Type B pancreatic cell (in vitro differentiated cells): Measurements from ENCODE around the gene UGT2B17. TPM values are rescaled to one million over a fixed set of nuclear protein-coding genes. Genes with fewer than 3 reads are reported as not detected.
"Not testable (repeated sequence)": the region's sequence is repeated elsewhere in the genome, so short reads cannot be mapped to it uniquely, and the experiment has no call there.

Experiments
- DNase-seq: peaks from one replicate; pipeline ENCODE4 v3.0.0; 2021; ENCODE audit warnings: mixed read lengths; ENCODE audit not compliant: unreplicated experiment; ENCODE audit errors: extremely low spot score
- H3K27ac Mint-ChIP-seq: 2 replicates; pipeline ENCODE4 v1.8.0; 2021; ENCODE audit warnings: mild to moderate bottlenecking, mixed read lengths
- H3K27me3 Mint-ChIP-seq: 2 replicates; pipeline ENCODE4 v1.8.0; 2021; ENCODE audit warnings: mixed read lengths
- H3K36me3 Mint-ChIP-seq: 2 replicates; pipeline ENCODE4 v1.8.0; 2021; ENCODE audit warnings: mixed read lengths
- H3K4me1 Mint-ChIP-seq: one replicate; pipeline ENCODE4 v1.8.0; 2021; ENCODE audit warnings: mixed read lengths; ENCODE audit not compliant: unreplicated experiment
- H3K4me3 Mint-ChIP-seq: 2 replicates; pipeline ENCODE4 v1.8.0; 2021; ENCODE audit warnings: mild to moderate bottlenecking, mixed read lengths
- H3K9me3 Mint-ChIP-seq: 2 replicates; pipeline ENCODE4 v1.8.0; 2021; ENCODE audit warnings: mixed read lengths
- CTCF ChIP-seq: fragments of 200-600 bp; sonication (generic); conservative IDR thresholded peaks from 2 replicates; pipeline ENCODE4 v1.5.0; 2021; ENCODE audit warnings: antibody characterized with exemption, mild to moderate bottlenecking
- total RNA-seq: library from RNA; stranded (reverse); gene quantifications from 2 replicates; pipeline ENCODE4 v1.2.1, GENCODE V29; 2021; ENCODE audit warnings: low replicate concordance

UGT2B17 gene
- total RNA-seq, 1 donor from 2014 or later: 0.31 TPM

DNA sequence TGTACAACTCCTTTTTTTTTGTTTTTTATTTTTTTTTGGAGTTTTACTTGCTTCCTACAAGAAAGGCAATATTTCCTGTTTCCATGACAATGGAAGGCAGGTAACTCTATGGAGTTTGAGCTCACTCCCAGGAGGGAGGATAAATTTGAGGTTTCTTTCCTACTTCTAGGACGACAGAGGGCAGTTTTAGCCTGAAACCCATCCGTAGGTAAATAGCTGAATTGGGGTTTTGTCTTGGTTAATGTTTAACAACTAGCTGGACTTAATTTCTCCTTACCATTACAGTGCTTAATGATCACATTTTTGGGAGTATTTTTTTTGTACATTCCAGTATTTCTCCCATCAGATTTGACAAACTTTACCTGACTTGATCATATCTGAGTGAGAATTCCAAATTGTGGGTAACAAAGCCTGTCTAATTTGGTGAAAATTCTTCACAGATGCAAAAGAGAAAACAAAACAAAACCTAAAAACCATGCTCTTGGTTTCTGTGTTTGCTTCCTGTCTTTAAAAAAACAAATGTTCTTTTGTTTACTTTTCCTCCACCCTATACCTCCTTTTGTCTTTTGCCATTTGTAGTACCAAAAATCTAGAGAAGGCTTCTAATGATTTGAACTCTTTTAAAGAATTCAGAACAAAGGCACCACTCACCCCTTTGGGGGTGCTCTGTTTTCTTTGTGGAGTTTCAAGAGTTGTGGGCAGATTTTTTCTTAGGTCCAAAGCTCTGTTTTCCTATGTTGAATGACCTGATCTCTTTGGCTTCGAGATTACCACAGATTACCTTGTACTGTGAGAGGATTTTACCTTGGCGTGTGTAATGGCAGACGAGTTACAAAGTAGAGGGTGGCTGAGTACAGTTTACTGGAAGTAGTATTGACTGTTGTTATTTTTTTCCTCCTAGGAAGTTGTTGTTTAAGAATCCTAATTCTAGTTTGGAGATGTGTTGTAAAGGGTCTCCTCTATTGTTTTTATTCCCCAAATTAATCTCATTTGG, 23.0 kb downstream of the UGT2B17 start:
- H3K4me3 Mint-ChIP-seq, H3K4me1 Mint-ChIP-seq, DNase-seq, H3K36me3 Mint-ChIP-seq, H3K27me3 Mint-ChIP-seq, H3K27ac Mint-ChIP-seq, H3K9me3 Mint-ChIP-seq: not testable (repeated sequence)

- not testable (repeated sequence) for DNase-seq, H3K4me1 Mint-ChIP-seq, H3K4me3 Mint-ChIP-seq, H3K27ac Mint-ChIP-seq, H3K9me3 Mint-ChIP-seq, H3K36me3 Mint-ChIP-seq, H3K27me3 Mint-ChIP-seq
Observed at GRCh38 chr4:68542742-68543141, 33.4 kb downstream of the UGT2B17 start.

DNA sequence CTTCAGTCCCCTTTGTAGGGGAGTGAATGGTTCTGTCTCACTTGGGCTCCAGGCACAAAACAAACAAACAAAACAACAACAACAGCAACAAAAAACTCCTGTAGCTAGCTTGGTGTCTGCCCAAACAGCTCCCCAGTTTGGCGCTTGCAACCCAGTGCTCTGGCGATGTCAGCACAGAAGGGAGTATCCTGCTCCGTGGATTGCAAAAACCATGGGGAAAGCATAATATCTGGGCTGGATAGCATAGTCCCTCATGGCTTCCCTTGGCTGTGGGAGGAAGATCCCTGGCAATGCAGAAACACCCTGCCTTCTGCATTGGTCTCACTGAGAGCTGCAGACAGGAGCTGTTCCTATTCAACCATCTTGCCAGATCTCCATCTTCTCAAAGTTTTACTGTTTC, 39.7 kb downstream of the UGT2B17 start:
- H3K27me3 Mint-ChIP-seq: no peaks in the 10 kb centered on the region
- no peaks in the 10 kb centered on the region for H3K4me1 Mint-ChIP-seq
- H3K36me3 Mint-ChIP-seq: no peaks in the 10 kb centered on the region
- no peak for DNase-seq
- H3K27ac Mint-ChIP-seq: no peak overlapping the region
- TF ChIP-seq CTCF: no peak
- H3K4me3 Mint-ChIP-seq: no peak overlapping the region
- no peaks in the 10 kb centered on the region for H3K9me3 Mint-ChIP-seq

DNA sequence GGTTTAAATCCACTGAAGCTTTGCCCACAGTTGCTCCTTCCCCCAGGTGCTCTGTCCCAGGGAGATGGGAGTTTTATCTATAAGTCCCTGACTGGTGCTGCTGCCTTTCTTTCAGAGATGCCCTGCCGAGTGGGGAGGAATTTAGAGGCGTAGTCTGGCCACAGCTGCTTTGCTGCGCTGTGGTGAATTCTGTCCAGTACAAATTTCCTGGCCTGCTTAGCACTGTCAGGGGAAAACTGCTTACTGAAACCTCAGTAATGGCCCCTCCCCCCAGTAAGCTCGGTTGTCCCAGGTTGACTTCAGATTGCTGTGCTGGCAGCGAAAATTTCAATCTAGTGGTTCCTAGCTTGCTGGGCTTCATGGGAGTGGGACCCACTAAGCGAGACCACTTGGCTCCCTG, 40.1 kb downstream of the UGT2B17 start:
- no peaks in the 10 kb centered on the region for H3K36me3 Mint-ChIP-seq
- no peaks in the 10 kb centered on the region for H3K9me3 Mint-ChIP-seq
- no peak overlapping the region for H3K27ac Mint-ChIP-seq
- TF ChIP-seq CTCF: no peak
- no peaks in the 10 kb centered on the region for H3K4me1 Mint-ChIP-seq
- no peak for DNase-seq
- no peaks in the 10 kb centered on the region for H3K27me3 Mint-ChIP-seq
- H3K4me3 Mint-ChIP-seq: no peak overlapping the region

GRCh38 chr4:68522232-68522631, 53.9 kb downstream of the UGT2B17 start:
- H3K4me1 Mint-ChIP-seq, H3K36me3 Mint-ChIP-seq, H3K27me3 Mint-ChIP-seq, H3K27ac Mint-ChIP-seq, H3K9me3 Mint-ChIP-seq, DNase-seq, H3K4me3 Mint-ChIP-seq: not testable (repeated sequence)

- Mint-ChIP-seq H3K27ac (no peak overlapping the region), H3K27me3 (no peaks in the 10 kb centered on the region), H3K4me3 (no peak overlapping the region), H3K9me3 (no peaks in the 10 kb centered on the region), H3K4me1 (no peaks in the 10 kb centered on the region), H3K36me3 (no peaks in the 10 kb centered on the region)
- no peak for DNase-seq
- no peak for TF ChIP-seq CTCF
Observed at GRCh38 chr4:68520985-68521384, 55.1 kb downstream of the UGT2B17 start.

- H3K36me3 Mint-ChIP-seq: no peaks in the 10 kb centered on the region
- no peaks in the 10 kb centered on the region for H3K27me3 Mint-ChIP-seq
- no peak overlapping the region for H3K27ac Mint-ChIP-seq
- H3K4me1 Mint-ChIP-seq: no peaks in the 10 kb centered on the region
- no peak for TF ChIP-seq CTCF
- no peak overlapping the region for H3K4me3 Mint-ChIP-seq
- H3K9me3 Mint-ChIP-seq: no peaks in the 10 kb centered on the region
- no peak for DNase-seq
Observed at GRCh38 chr4:68518889-68519288, 57.2 kb downstream of the UGT2B17 start.

GRCh38 chr4:68505452-68505851, 70.7 kb downstream of the UGT2B17 start:
- H3K4me1 Mint-ChIP-seq, H3K27me3 Mint-ChIP-seq, H3K9me3 Mint-ChIP-seq, DNase-seq, H3K36me3 Mint-ChIP-seq, H3K27ac Mint-ChIP-seq, H3K4me3 Mint-ChIP-seq: not testable (repeated sequence)

DNA sequence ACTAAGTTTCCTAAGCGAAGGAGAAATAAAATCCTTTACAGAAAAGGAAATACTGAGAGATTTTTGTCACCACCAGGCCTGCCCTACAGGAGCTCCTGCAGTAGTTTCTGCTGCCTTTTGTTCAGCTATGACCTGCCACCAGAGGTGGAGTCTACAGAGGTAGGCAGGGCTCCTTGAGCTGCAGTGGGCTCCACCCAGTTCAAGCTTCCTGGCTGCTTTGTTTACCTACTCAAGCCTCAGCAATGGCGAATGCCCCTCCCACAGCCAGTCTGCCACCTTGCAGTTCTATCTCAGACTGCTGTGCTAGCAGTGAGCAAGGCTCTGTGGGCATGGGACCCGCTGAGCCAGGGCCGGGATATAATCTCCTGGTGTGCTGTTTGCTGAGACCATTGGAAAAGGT, 71.3 kb downstream of the UGT2B17 start:
- not testable (repeated sequence) for H3K36me3 Mint-ChIP-seq, H3K27me3 Mint-ChIP-seq, H3K4me1 Mint-ChIP-seq, DNase-seq, H3K9me3 Mint-ChIP-seq, H3K27ac Mint-ChIP-seq, H3K4me3 Mint-ChIP-seq

- not testable (repeated sequence) for DNase-seq, H3K4me3 Mint-ChIP-seq, H3K9me3 Mint-ChIP-seq, H3K27ac Mint-ChIP-seq, H3K36me3 Mint-ChIP-seq, H3K4me1 Mint-ChIP-seq, H3K27me3 Mint-ChIP-seq
Observed at GRCh38 chr4:68503462-68503861, 72.7 kb downstream of the UGT2B17 start.
